ENCODE data around the gene GOLGA5.
A peak's percentile ranks its signal among the peaks of the same experiment; 100 is the strongest.

GOLGA5 gene

DNA sequence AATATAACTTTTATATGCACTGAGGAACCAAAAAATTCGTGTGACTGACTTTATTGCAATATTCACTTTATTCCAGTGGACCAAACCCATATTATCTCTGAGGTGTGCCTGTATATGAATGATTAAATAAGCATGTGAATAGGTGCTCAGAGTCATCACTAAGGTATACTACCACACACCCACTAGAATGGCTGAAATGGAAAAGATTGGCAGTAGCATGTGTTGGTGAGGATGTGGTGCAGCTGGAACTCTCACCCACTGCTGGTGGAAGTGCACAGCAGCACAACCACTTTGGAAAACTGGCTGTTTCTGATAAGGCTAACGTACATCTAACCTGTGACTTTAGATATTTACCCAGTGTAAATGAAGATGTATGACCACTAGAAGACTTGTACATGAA is 36.8 kb downstream of the GOLGA5 start:
- no peak for DNase-seq

DNA sequence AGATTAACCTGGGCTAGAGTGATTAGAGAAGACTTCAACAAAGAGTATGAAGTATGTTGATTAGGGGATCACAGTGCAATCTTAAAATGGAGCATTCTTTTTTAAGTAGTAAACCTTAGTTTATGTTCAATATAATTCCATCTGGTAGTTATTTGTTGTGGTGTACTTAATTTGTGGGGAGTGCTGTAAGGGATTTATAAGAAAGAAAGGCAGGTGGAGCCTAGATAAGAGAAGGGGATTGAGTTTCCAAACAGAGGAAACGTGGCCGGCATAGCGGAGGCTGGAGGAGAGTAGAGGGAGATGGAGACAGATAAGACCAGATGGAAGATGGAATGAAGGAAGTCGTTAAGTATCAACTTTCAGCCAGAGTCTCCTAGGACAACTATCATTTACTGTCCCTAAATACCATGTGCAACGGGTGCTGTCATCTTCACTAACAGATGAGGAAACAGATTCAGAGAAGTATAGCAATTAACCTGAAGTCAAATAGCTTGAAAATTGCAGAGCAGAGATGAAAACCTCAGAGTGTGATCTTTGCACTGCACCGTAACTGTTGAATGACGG is 38.1 kb downstream of the GOLGA5 start:
- no peak for DNase-seq

DNA sequence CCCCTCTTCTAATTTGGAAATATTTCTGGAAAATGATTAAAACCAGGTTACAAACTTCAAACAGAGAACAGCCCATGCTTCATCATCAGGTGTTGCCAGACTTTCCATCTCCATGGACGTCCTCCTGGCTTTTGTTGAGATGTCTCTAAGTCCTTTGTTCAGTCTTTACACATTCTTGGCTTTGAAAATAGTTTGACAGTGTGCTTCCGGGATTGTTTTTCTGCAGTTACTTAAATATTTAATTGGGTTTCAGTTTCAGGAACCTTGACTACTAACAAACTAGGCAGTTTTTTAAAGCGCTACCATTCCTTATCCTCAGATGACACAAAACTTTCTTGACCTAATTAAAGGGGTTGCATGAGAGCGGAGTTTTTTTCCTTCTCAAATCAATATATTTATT is 47.8 kb downstream of the GOLGA5 start:
- DNase-seq = no peak

DNA sequence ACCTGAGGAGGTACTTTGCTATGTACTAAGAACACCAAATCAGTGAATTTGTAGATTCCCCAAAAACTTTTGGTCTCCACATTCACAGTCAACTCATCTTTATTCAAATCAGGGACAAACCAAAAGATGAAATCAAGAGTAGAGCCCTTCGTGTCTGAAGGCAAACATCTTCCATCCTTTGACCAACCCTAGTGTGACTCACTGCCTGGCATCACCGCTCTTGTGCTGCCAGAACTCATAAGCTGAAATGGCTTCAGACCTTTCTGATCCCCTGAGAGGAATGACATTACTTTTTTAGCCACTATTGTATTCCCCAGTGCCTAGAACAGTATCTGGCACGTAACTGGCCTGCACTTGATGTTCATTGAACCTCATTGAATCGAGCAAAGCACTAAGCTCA is 50.1 kb downstream of the GOLGA5 start:
- no peak for DNase-seq

DNA sequence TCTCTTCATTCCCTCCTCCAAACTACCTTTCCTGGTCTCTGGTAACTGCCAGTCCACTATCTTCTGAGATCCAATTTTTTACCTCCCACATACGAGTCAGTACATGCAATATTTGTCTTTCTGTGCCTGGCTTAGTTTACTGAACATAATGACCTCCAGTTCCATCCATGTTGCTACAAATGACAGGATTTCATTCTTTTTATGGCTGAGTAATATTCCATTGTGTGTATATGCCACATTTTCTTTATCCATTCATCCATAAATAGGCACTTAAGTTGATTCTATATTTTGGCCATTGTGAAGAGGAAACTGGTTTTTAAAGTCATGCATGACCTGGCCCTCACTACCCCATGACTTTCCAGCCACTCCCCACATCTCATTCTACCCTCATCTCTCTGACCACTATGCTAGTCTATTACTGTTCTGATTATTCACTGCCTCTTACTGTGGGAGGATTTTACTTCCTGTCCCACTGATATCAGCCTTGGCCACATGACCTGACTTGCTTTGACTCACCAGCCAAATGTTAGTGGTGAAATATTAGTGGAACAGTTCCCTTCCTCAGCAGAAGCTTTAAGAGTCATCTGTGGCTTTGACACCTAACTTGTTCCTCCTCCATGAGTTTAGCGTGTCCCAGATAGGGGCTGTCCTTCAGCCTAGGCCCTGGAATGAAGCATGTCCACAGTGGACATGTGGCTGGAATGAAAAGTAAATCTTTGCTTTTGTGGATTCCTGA is 52.2 kb downstream of the GOLGA5 start:
- no peak for DNase-seq

DNA sequence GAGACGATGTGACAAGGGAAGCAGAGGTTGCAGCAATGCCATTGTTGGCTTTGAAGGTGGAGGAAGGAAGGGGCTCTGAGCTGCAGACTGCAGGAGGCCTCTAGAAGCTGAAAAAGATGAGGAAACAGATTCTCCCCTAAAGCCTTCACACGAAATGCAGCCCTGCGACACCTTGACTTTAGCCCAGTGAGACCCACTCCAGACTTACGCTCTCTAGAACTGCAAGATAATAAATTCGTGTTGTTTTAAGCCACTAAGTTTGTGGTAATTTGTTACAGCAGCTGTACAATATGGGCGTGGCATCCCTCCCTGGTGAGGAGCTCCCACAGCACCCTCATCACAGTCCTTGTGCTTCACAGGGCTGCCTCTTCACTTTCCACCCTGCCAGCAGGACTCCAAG is 53.2 kb downstream of the GOLGA5 start:
- DNase-seq = no peak

DNA sequence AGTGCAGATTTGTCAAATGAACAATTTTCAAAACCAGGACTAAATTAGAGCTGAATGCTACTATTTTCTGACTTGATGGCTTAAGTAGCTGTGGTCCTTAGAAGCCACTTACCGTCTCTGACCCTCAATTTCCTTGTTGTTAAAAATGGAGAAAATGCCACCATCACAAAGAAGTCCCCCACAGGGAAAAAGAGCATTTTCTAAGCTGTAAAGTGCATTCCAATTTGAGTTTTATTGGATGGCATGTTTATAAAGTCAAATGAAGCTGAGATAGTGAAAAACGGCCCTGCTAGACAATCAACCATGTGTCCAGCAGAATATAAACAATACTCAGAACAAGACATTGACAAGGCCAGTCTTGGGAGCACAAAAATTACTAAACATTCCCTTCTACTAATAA is 53.6 kb downstream of the GOLGA5 start:
- no peak for DNase-seq

DNA sequence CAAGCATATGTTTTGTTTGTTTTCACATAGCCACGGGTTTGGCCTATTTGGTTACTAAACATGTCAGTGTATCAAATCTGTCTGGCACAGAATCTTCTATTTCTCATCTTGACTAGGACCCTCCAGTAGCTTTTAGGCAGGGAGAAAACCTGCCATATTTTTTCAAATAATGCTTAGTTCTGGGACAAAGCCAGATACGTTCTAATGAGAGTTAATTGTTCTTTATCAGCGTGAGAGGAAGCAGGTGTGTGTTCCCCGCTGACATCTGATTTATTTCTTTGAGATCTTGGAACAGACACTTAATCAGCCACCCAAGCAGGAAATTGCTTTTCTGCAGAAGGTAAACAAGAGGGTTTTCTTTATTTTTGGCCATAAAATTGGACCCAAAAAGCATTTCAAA is 54.8 kb downstream of the GOLGA5 start:
- no peak for DNase-seq

DNA sequence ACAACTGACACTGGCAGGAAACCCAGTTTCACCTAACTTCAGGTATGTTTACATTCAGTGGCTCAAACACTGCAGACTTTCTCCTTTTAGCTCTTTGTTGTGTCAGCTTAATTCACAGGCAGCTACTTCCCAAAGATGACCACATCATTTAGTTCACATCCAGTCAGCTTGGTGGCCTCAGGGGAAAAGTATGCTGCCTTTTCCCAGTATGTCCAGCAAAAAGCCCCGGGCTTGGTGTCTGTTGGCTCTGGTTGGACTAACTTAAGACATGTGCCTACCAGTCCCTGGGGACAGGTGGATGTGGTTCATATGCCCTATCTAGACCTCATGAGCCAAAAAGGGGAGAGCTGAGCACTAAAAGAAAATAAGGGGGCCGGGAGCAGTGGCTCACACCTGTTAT is 56.4 kb downstream of the GOLGA5 start:
- DNase-seq = no peak

DNA sequence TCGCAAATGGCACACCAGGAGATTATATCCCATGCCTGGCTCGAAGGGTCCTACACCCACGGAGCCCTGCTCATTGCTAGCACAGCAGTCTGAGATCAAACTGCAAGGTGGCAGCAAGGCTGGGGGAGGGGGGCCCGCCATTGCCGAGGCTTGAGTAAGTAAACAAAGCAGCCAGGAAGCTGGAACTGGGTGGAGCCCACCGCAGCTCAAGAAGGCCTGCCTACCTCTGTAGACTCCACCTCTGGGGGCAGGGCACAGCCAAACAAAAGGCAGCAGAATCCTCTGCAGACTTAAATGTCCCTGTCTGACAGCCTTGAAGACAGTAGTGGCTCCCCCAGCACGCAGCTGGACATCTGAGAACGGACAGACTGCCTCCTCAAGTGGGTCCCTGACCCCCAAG is 59.0 kb downstream of the GOLGA5 start:
- DNase-seq = peak in 2 of 4 experiments; percentile 9 to 18

DNA sequence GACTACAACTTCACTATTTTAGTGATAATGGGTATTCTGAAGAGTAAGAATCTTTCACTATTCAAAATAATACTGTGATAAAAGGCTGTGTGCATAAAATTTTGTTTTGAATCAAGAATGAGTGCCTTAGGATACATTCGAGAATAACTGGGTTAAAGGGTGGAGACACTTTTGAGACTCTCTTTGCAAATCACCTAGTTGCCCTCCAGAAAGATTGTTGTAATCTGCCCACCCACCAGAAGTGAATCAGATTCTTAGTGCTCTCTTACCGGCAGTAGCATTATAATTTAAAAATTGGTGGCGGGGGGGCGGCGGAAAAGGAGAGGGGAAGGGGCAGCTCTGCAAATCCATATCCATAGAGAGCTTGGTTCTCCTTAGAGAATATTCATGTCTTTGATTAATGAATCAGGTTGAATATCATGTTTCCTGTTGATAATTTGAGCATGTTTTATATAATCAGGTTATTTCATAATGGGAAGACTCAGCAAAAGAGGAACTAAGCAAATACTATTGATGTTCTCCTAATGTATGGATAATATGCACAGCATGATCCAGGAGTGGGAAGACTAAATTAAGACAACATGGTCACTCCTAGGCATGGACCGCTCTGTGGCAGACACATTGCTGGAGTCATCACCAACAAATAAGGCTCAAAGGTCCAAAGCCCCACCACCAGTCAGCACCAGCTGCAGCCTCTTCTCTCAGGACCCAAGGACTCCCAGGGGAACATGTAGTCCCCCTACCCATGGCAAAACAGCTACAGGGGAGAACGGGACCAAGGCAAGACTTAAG is 66.1 kb downstream of the GOLGA5 start:
- DNase-seq = no peak

DNA sequence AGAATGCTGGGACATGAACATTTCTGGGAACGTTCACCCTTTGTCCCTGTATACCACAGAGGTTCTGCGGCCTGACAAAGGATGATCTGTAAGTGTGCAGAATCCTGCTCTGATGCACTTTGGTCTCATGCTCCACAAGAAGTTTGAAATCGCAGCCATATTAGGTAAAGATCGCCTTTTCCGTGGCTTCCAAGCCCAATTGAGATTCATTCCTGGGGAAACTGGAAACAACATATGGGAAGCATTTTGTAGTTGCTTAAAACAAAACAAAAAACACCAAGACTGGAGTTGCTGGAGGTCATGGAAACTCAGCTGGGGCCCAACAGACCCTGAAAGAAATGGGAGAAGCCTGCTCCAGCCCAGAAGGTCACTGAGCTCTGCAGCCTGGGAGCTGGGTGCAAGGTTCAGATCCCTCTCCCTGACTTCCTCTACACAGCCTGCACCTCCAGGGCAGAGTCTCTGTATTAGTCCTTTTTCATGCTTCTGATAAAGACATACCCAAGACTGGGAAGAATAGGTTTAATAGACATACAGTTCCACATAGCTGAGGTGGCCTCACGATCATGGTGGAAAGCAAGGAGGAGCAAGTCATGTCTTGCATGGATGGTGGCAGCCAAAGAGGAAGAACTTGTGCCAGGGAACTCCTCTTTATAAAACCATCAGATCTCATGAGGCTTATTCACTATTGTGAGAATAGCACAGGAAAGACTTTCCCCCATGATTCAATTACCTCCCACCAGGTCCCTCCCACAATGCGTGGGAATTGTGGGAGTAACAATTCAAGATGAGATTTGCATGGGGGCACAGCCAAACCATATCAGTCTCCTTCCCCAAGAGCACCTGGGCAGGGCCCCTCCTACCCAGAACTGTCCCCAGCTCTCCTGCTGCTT is 68.0 kb downstream of the GOLGA5 start:
- DNase-seq = no peak

DNA sequence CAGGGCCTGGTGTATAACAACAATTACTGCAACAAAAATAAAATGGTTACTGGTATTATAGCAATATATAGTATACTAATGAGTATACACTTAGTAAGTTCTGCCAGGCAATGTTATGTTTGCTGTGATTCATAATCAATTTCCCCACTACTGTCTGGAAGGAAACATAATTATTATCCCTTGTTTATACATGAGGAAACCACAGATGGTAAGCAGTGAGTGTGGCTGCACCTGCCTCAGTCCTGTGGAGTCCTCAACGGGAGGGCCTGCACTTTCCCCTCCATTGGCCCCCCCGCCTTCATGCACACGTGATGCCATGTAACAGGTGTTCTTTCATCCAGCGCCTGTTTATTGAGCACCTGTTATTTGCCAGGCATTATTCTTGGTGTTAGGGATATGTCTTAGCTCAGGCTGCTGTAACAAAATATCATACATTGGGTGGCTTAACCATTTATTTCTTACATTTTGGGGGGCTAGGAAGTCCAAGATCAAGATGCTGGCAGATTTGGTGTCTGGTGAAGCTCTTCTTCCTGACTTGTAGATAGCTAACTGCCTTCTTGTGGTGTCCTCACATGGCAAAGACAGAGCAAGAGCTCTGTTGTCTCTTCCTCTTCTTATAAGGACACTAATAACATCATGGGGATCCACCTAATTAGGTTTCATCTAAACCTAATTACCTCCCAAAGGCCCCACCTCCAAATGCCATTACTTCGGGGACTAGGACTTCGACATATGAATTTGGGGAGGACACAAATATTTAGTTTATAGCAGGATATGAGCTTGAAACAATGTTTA is 69.4 kb downstream of the GOLGA5 start:
- no peak for DNase-seq

DNA sequence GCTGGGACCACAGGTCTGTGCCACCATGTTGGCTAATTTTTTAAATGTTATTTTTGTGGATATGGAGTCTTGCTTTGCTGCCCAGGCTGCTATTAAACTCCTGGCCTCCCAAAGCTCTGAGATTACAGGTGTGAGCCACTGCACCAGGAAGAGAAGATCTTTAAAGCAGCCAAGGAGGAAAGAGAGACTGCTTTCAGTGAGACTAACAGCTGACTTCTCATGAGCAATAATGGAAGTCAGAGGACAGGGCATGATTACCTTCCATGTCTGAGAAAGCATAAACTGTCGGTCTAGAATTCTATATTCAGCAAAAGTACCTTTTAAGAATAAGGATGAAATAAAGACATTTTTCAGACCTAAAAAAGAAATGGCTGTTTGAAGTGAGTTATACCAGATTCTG is 71.6 kb downstream of the GOLGA5 start:
- DNase-seq = no peak

DNA sequence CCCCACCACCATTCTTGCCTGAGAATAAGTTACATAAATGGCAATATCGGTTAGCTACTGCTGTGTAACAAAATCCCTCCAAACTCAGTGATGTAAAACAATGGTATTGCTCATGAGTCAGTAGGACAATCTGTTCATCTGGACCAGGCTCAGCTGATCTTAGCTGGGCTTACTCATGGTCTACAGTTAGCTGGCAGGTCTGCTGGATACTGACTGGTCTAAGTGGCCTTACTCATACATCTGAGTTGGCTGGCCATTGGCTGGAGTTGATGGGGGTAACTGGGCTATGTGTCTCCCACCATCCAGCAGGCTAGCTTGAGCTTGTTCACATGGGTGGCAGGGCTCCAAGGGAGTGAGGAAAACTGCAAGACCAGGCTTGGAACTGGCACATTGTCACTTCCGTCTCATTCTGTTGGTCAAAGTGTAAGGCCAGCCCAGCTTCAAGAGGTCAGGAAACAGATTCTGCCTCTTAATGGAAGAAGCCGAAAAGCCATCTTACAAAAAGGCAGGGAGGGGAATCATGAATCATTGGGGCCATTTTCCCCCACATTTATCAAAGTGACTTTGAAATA is 72.2 kb downstream of the GOLGA5 start:
- DNase-seq = no peak

DNA sequence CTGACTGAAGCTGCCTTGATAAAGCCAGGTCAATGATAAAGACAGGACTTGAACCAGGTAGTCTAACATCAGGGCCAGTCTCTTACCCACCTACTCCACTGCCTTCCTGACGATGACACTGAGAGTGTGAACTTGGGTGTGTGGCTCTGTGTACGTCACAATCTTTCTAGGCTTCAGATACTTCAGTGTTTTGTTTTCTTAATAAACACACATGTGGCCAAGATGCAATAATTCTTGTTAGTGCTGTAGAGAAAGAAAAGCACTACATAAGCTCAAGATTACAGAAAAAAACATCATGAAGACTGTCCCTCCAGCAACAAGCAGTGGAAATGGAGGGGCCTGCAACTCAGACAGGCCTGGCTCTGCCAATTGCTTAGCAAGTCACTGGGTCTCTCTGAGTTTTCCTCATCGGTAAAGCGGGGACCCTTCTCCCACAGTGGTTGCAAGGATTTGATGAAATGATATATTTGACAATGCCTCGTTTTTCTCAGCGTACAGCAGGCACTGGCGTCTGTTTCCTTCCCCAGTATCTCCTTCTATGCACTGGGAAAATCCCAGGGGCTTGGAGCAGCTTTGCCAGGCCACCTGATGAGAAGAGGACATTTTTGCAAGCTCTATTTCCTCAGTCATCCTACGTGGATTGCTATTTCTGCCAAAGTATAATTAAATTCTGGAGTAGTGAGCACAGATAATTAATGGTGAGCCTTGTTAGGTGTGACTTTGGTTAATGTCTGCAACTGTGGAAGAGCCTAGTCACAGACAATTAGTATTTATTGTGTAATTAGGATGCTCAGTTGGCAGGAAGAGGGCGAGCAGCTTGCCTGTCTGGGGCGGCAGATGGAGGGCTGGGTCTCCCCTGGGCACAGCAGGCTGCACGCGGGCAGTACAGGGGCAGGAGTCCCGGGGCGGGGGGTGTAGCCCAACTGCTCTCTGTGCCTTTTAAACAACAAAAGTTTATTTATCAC is 73.1 kb downstream of the GOLGA5 start:
- DNase-seq = no peak

DNA sequence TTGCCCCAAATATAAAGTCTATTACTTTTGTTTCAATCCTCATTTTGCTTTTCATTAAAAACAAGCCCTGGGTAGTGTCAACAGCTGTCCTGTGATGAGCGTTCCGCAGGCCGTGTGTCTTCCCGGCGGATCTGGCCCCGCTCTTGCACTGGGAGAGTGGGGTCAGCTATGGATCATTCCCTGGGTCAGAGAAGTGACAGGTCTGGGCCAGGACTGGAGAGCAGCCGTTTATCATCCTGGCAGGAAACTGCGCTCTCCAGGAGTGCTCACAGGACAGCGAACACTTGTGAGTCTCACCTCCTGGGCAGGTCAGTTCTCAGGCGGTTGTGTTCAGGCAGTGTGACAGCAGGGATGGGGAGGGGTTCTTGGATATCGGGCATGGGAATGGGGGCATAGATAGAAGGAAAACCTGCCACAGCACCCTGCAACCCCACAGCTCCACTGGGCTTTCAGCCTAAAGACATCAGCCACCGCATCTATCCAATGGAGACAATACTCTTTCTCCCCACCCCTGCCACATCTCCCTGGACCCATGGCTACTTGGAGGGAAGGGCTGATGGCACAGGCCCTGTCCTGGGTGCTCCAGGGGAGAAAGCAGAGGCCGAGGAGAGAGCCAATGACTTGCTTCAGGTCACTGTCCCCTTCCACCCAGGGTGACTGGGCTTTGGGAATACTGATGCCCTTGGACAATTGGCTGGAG is 81.0 kb downstream of the GOLGA5 start:
- no peak for DNase-seq

DNA sequence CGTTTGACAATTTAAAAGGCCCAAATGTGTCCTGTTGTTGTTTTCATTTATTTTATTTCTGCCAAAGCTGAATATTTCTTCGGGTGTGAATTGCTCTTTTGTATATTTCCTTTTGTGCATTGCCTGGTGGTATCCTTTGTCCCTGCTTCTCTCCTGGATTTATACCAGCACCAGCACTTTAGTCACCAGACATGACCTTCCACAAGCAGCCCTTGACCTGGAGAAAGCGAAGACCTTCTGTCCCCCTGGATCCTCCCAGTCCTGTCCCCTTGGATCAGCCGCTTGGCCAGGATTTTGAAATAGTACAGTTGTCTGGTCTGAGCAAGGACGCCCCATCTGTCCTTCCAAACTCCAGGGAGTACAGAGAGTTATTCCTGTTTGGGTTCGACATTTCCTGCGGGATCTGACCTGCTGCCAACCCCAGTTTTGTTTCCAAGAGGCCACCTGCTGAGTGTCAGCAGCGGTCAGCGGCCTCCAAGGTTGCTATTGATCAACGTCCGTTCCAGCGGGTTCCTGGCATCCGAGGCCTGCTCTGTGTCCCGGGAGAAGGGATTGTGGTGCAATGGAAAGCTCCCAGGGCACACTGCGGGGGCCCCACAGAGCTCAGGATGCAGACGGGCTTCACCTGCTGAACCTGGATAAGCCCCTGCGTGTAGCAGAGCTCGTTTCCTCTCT is 83.8 kb downstream of the GOLGA5 start:
- DNase-seq = no peak

DNA sequence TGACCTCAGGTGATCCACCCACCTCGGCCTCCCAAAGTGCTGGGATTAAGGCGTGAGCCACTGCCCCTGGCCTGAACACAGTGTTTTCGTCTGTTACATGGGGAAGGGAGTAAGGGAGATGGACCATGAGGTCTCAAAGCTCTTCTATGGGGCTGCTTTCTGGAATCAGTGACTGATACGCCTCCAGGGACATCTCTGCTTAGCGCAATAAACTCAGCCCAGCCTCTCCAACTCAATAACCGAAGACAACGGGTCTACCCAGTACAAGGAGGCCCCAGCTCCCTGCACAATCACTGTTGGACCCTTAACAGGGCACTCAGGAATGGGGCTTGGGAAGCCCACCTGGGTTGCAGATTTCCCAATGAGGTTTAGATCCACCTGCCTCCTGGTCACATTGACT is 86.2 kb downstream of the GOLGA5 start:
- no peak for DNase-seq

DNA sequence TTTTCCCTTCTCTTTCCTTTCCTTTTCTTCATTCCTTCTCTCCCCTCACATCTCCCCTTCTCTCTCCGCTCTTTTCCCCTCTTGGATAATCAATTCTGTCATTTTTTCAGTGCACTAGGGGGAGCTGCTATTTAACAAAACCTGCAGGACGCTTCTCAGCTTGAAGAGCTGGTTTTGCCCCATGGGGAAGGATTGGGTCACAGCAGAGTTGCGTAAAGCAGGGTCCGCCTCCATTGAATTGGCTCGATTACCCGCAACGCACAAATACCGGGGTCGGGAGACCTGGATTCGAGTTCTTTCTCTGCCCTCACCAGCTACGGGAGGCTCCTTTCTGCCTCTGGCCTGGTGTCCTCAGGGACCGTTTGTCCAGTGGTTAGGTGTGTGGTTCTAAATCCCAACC is 86.7 kb downstream of the GOLGA5 start:
- no peak for DNase-seq

Measured in activated CD4-positive, CD25-positive, alpha-beta regulatory T cell (primary cell).